Trophoblast cell (in vitro differentiated cells and primary cell): ENCODE data around the gene PTPRN2.

ENCODE experiments used
- DNase-seq, 2 donors: peaks; one replicate each; pipeline ENCODE4 v3.0.0-alpha.2; 2016
- H2AFZ ChIP-seq: 2 replicates; pipeline ENCODE4 v1.6.1; 2013; ENCODE audit warnings: low read length, moderate library complexity, mild to moderate bottlenecking; ENCODE audit not compliant: insufficient read depth, poor library complexity
- H2AK5ac ChIP-seq: 2 replicates; pipeline ENCODE4 v1.6.1; 2013; ENCODE audit warnings: mild to moderate bottlenecking, low read length
- H2BK120ac ChIP-seq: 2 replicates; pipeline ENCODE4 v1.6.1; 2013; ENCODE audit warnings: low read length, mild to moderate bottlenecking, moderate library complexity; ENCODE audit not compliant: insufficient read depth, poor library complexity
- H2BK12ac ChIP-seq: 2 replicates; pipeline ENCODE4 v1.6.1; 2013; ENCODE audit warnings: mild to moderate bottlenecking, low read length, moderate library complexity
- H2BK5ac ChIP-seq: 2 replicates; pipeline ENCODE4 v1.6.1; 2013; ENCODE audit warnings: low read length, low read depth, moderate library complexity, mild to moderate bottlenecking; ENCODE audit not compliant: poor library complexity
- H3K14ac ChIP-seq: 2 replicates; pipeline ENCODE4 v1.6.1; 2013; ENCODE audit warnings: mild to moderate bottlenecking, low read length
- H3K18ac ChIP-seq: 2 replicates; pipeline ENCODE4 v1.6.1; 2013; ENCODE audit warnings: mild to moderate bottlenecking, low read length
- H3K23ac ChIP-seq: 2 replicates; pipeline ENCODE4 v1.6.1; 2013; ENCODE audit warnings: low read length
- H3K27ac ChIP-seq: 2 replicates; pipeline ENCODE4 v1.5.1; 2013; ENCODE audit warnings: low read depth, mild to moderate bottlenecking, inconsistent platforms, low read length, moderate library complexity
- H3K27me3 ChIP-seq: 2 replicates; pipeline ENCODE4 v1.6.1; 2013; ENCODE audit warnings: inconsistent platforms, mild to moderate bottlenecking, low read length, moderate library complexity; ENCODE audit not compliant: insufficient read depth
- H3K36me3 ChIP-seq, 2 experiments: 1 replicate in 1 of 2; 2 replicates in 1 of 2; pipeline ENCODE4 v1.6.1; 2013; ENCODE audit warnings: low read length in 2 of 2, mild to moderate bottlenecking in 2 of 2, moderate library complexity in 1 of 2; ENCODE audit not compliant: insufficient read depth in 2 of 2, control insufficient read depth in 1 of 2
- H3K4ac ChIP-seq: 2 replicates; pipeline ENCODE4 v1.6.1; 2013; ENCODE audit warnings: low read depth, mild to moderate bottlenecking, low read length, moderate library complexity
- H3K4me1 ChIP-seq, 2 experiments: 1 replicate in 1 of 2; 2 replicates in 1 of 2; pipeline ENCODE4 v1.6.1; 2013; ENCODE audit warnings: low read length in 2 of 2, mild to moderate bottlenecking in 2 of 2, moderate library complexity in 1 of 2; ENCODE audit not compliant: insufficient read depth in 2 of 2, control insufficient read depth in 1 of 2
- H3K4me2 ChIP-seq: 2 replicates; pipeline ENCODE4 v1.6.1; 2013; ENCODE audit warnings: inconsistent platforms, mild to moderate bottlenecking, low read length, moderate library complexity
- H3K4me3 ChIP-seq: 2 replicates; pipeline ENCODE4 v1.5.1; 2013; ENCODE audit warnings: mild to moderate bottlenecking, low read depth, low read length, inconsistent platforms
- H3K79me1 ChIP-seq: one replicate; pipeline ENCODE4 v1.6.1; 2013; ENCODE audit warnings: low read length
- H3K79me2 ChIP-seq: 2 replicates; pipeline ENCODE4 v1.6.1; 2013; ENCODE audit warnings: low read length, mild to moderate bottlenecking; ENCODE audit not compliant: control insufficient read depth, insufficient read depth, poor library complexity
- H3K9ac ChIP-seq: 2 replicates; pipeline ENCODE4 v1.6.1; 2013; ENCODE audit warnings: mild to moderate bottlenecking, low read length
- H3K9me3 ChIP-seq: 2 replicates; pipeline ENCODE4 v1.6.1; 2013; ENCODE audit warnings: low read depth, mild to moderate bottlenecking, control low read depth, inconsistent platforms, low read length; ENCODE audit not compliant: insufficient read depth
- H4K12ac ChIP-seq: 2 replicates; pipeline ENCODE4 v1.6.1; 2013; ENCODE audit warnings: low read depth, mild to moderate bottlenecking, low read length, moderate library complexity
- H4K8ac ChIP-seq: 2 replicates; pipeline ENCODE4 v1.6.1; 2013; ENCODE audit warnings: low read depth, mild to moderate bottlenecking, low read length, moderate library complexity
- H4K91ac ChIP-seq: one replicate; pipeline ENCODE4 v1.6.1; 2013; ENCODE audit warnings: low read depth, mild to moderate bottlenecking, low read length, moderate library complexity
- WGBS: extraction: QIAGEN DNeasy Blood & Tissue Kit; methylation state at CpG from one replicate; pipeline ENCODE4 v1.1.7; 2013; ENCODE audit warnings: missing lambda C conversion rate; ENCODE audit not compliant: insufficient read length, insufficient coverage; ENCODE audit errors: extremely low coverage; 5-methylcytosine and 5-hydroxymethylcytosine counted together

PTPRN2 gene

DNA sequence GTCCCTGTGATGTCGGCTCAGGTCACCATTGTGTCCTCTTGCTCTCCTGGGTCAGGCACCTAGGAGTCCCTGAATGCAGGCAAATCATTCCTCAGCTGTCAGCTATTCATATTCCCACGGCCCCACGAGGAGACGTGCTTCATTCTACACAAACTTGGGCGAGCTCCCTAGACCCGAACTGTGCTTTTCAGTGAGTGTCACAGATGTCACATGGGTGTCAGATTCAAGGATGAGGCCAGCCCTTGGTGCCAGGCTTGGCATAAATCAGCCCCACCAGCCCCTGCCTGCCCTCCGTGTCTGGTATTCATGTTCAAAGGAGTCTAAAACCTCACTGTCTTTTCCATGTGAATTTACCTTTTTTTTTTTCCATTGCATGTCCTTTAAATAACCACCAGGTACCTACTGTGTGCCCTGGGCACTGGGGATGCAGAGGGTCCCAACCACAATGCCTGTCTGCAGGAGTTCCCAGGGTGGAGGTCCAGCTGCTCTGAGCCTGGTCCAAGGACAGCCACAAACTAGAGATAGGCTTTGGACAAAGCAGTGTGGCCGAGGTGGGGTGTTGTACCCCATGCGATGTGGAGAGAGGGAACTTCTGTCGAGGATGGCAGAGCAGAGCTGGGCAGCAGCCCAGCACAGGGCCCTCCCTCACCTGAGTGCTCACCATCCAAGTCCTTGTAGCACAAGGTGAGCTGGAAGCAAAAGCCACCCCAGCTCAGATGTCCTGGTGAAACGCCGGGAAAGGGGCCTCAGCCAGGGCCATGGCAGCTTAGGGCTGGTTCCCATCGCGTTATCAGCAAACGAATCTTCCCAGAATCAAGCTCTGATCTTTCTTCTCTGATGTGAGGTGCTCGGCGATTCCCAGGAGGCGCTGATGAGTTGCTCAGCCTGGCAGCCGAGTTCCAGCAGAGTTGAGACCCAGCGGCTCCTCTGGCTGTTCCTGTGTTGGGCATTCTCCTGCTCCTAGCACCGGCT lies 611.9 kb downstream of the PTPRN2 start:
- Histone ChIP-seq H2AFZ (no peak overlapping the region), H2AK5ac (no peak overlapping the region), H3K9me3 (peaks cover 40% of the 10 kb centered on the region), H3K27ac (no peak overlapping the region), H3K14ac (no peak overlapping the region), H2BK120ac (no peak overlapping the region), H3K9ac (no peak overlapping the region), H4K91ac (no peak overlapping the region), H3K79me1 (no peaks in the 10 kb centered on the region), H3K4me3 (no peak overlapping the region), H3K4me1 (no peaks in the 10 kb centered on the region), H3K36me3 (no peaks in the 10 kb centered on the region), H3K4ac (no peak overlapping the region), H2BK12ac (no peak overlapping the region), H3K18ac (no peak overlapping the region), H3K27me3 (no peaks in the 10 kb centered on the region), H3K23ac (no peak overlapping the region), H2BK5ac (no peak overlapping the region), H4K8ac (no peak overlapping the region), H3K4me2 (no peak overlapping the region), H4K12ac (no peak overlapping the region), H3K79me2 (no peaks in the 10 kb centered on the region)
- no peak for DNase-seq
- WGBS = no CpG with 5 or more reads among the region's 21 CpGs

DNA sequence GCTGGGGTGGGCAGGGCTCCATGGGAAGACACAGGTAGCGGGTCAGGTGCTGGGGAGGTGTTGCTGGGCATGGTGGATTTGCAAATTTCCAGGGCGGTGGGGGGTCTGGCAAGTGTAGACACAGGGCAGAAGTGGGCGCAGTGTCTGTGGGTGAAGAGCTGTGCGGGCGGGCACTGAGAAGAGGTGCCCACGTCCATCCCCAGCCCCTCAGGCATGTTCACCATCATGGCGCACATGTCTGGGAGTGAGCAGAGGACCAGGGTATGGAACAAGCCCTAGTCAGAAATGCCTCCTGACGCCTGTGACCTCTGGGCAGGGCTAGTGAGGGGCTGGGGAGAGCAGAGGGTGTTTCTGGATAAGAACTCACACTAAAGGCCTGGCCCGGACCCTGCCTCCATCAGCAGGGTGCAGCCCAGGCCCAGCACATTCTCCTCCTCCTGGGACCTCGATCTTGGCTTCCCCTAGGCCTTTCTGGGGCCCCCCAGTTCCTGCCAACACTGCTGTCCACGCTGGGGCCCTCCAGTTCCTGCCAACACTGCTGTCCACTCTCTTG lies 612.9 kb downstream of the PTPRN2 start:
- peaks cover 49% of the 10 kb centered on the region for H3K9me3 ChIP-seq
- DNase-seq = no peak
- no peak overlapping the region for H4K8ac ChIP-seq
- H3K23ac ChIP-seq = no peak overlapping the region
- H3K27me3 ChIP-seq = no peaks in the 10 kb centered on the region
- H2AFZ ChIP-seq = no peak overlapping the region
- no peak overlapping the region for H3K4ac ChIP-seq
- no peak overlapping the region for H2BK5ac ChIP-seq
- H3K4me3 ChIP-seq = no peak overlapping the region
- H3K79me1 ChIP-seq = no peaks in the 10 kb centered on the region
- no peaks in the 10 kb centered on the region for H3K79me2 ChIP-seq
- H3K27ac ChIP-seq = no peak overlapping the region
- no peak overlapping the region for H2AK5ac ChIP-seq
- H4K91ac ChIP-seq = no peak overlapping the region
- no peak overlapping the region for H2BK120ac ChIP-seq
- H3K14ac ChIP-seq = no peak overlapping the region
- H4K12ac ChIP-seq = no peak overlapping the region
- no CpG with 5 or more reads among the region's 11 CpGs for WGBS
- H3K4me1 ChIP-seq = no peaks in the 10 kb centered on the region
- H3K9ac ChIP-seq = no peak overlapping the region
- H3K18ac ChIP-seq = no peak overlapping the region
- H3K4me2 ChIP-seq = no peak overlapping the region
- H2BK12ac ChIP-seq = no peak overlapping the region
- no peaks in the 10 kb centered on the region for H3K36me3 ChIP-seq

DNA sequence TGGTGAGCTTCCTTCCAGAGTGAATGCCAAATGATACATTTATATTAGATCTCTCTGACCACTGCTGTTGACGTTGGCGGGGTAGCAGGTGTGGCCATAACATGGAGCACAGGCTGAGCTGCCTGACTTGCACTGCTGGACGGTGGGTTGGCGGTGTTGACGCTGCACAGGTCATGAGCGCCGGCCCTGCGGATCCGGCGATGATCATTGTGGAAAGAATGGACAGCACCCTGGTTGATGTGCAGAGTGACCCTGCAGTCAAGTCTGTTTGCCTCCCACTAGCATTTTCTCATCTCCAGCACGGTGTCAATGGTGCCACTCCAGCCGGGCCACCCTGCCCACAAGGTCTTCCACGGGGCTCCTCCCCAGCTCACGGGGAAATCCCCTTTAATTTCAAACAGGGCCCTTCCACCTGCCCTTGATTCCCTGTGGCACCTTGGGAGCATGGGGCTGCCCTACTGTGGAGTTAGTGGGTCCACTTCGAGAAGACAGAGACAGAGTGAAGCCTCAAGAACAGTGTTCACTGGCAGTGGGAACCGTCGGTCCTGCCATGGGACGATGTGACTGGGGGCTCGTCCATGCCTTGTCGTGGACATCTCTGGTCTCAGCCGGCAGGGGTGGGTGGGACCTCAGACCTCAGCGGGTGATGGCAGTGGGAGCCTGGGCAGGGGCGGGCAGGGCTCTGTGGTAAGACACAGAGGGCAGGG lies 613.5 kb downstream of the PTPRN2 start:
- no peak overlapping the region for H3K23ac ChIP-seq
- no peaks in the 10 kb centered on the region for H3K79me1 ChIP-seq
- no peaks in the 10 kb centered on the region for H3K4me1 ChIP-seq
- no peak overlapping the region for H3K14ac ChIP-seq
- no CpG with 5 or more reads among the region's 23 CpGs for WGBS
- no peak overlapping the region for H3K4me3 ChIP-seq
- H4K8ac ChIP-seq = no peak overlapping the region
- no peak overlapping the region for H2BK5ac ChIP-seq
- H3K18ac ChIP-seq = no peak overlapping the region
- no peak overlapping the region for H2AK5ac ChIP-seq
- no peaks in the 10 kb centered on the region for H3K79me2 ChIP-seq
- H4K91ac ChIP-seq = no peak overlapping the region
- H3K27me3 ChIP-seq = no peaks in the 10 kb centered on the region
- H3K4me2 ChIP-seq = no peak overlapping the region
- H2AFZ ChIP-seq = no peak overlapping the region
- no peak overlapping the region for H4K12ac ChIP-seq
- H2BK12ac ChIP-seq = no peak overlapping the region
- H2BK120ac ChIP-seq = no peak overlapping the region
- H3K9me3 ChIP-seq = peaks cover 52% of the 10 kb centered on the region
- H3K36me3 ChIP-seq = no peaks in the 10 kb centered on the region
- DNase-seq = no peak
- H3K4ac ChIP-seq = no peak overlapping the region
- no peak overlapping the region for H3K9ac ChIP-seq
- no peak overlapping the region for H3K27ac ChIP-seq

DNA sequence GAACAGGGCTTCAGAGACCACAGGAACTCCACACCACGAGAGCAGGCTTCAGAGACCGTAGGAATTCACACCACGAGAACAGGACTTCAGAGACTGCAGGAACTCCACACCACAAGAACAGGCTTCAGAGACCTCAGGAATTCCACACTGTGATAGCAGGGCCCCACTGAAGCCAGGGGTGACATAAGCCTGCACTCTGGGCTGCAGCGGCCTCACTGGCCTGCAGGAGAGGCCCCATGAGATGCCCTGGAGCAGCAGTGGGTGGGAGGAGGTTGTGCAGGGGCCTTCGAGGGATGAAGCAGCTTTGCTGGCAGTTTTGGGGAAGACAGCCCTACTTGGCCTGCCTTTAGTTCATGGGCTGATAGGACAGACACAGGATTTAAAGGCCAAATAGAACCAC lies 614.7 kb downstream of the PTPRN2 start:
- H3K4me1 ChIP-seq = no peaks in the 10 kb centered on the region
- no peak overlapping the region for H2BK120ac ChIP-seq
- H4K12ac ChIP-seq = no peak overlapping the region
- no peak overlapping the region for H3K9ac ChIP-seq
- H3K4ac ChIP-seq = no peak overlapping the region
- no peak for DNase-seq
- no peak overlapping the region for H3K4me2 ChIP-seq
- peaks cover 54% of the 10 kb centered on the region for H3K9me3 ChIP-seq
- H2BK12ac ChIP-seq = no peak overlapping the region
- H3K27me3 ChIP-seq = no peaks in the 10 kb centered on the region
- H3K18ac ChIP-seq = no peak overlapping the region
- no peaks in the 10 kb centered on the region for H3K36me3 ChIP-seq
- no peak overlapping the region for H4K91ac ChIP-seq
- H3K79me2 ChIP-seq = no peaks in the 10 kb centered on the region
- H2BK5ac ChIP-seq = no peak overlapping the region
- H3K27ac ChIP-seq = no peak overlapping the region
- no peak overlapping the region for H4K8ac ChIP-seq
- no peaks in the 10 kb centered on the region for H3K79me1 ChIP-seq
- H3K14ac ChIP-seq = no peak overlapping the region
- no peak overlapping the region for H2AFZ ChIP-seq
- H3K4me3 ChIP-seq = no peak overlapping the region
- no CpG with 5 or more reads among the region's 5 CpGs for WGBS
- no peak overlapping the region for H2AK5ac ChIP-seq
- H3K23ac ChIP-seq = no peak overlapping the region
